Measurements from ENCODE around the gene BLCAP. TPM values are rescaled to one million over a fixed set of nuclear protein-coding genes. Genes with fewer than 3 reads are reported as not detected.
"Not testable (repeated sequence)": the region's sequence is repeated elsewhere in the genome, so short reads cannot be mapped to it uniquely, and the experiment has no call there.

The BLCAP gene
- total RNA-seq, 1 donor from 2014 or later: 42.7 TPM

DNA sequence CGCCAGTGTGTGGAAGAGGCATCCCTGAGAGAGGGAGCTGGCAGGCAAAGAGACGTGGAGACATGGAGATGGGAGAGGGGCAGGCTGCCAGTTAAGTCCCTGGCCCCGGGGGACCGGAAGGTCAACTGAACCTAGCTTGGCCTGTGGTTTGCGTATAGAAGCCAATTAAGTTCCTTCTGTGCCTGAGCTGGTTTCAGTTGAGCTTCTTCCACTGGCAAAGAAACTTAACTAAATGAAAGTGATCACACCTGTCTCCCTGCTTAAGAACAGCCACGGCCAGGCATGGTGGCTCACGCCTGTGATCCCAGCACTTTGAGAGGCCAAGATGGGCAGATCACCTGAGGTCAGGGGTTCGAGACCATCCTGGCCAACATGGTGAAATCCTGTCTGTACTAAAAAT, 33.4 kb downstream of the BLCAP start:
- H3K4me3 Mint-ChIP-seq (ENCODE audit: low read depth): no peak overlapping the region
- peaks cover 2% of the 10 kb centered on the region for H3K36me3 Mint-ChIP-seq (ENCODE audit: insufficient read depth)
- no peak overlapping the region for H3K27ac Mint-ChIP-seq
- H3K9me3 Mint-ChIP-seq (ENCODE audit: low read depth): no peaks in the 10 kb centered on the region
- peaks cover 6% of the 10 kb centered on the region for H3K4me1 Mint-ChIP-seq (ENCODE audit: low read depth)
- TF ChIP-seq, protein P1, sequence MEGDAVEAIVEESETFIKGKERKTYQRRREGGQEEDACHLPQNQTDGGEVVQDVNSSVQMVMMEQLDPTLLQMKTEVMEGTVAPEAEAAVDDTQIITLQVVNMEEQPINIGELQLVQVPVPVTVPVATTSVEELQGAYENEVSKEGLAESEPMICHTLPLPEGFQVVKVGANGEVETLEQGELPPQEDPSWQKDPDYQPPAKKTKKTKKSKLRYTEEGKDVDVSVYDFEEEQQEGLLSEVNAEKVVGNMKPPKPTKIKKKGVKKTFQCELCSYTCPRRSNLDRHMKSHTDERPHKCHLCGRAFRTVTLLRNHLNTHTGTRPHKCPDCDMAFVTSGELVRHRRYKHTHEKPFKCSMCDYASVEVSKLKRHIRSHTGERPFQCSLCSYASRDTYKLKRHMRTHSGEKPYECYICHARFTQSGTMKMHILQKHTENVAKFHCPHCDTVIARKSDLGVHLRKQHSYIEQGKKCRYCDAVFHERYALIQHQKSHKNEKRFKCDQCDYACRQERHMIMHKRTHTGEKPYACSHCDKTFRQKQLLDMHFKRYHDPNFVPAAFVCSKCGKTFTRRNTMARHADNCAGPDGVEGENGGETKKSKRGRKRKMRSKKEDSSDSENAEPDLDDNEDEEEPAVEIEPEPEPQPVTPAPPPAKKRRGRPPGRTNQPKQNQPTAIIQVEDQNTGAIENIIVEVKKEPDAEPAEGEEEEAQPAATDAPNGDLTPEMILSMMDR (IDR thresholded peaks at IDR 0.05; ENCODE audit: unreplicated experiment): no peak
- H3K27me3 Mint-ChIP-seq: peaks cover 4% of the 10 kb centered on the region
- DNase-seq (ENCODE audit: low spot score, unreplicated experiment): no peak

DNA sequence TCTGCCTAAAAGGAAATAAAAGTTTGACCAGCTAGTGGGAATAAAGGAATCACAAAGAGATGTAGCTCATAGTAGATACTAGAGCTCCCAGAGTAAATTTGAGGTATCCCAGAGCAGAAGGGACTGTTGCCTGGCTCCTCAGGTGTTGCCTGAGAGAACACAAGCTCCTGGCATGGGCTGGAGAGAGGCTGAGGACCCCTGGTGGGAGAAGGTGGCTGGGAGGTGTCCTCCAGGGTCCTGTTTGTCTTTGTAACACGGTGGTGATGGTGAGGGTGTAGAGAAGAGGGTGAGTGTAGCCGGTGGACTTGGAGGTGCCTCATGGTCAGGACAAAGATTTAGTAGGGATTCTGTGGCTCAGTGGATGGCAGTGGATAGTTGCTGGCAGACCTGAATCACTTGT, 34.7 kb downstream of the BLCAP start:
- TF ChIP-seq, protein P1 (IDR thresholded peaks at IDR 0.05; ENCODE audit: unreplicated experiment): no peak
- Mint-ChIP-seq H3K9me3 (ENCODE audit: low read depth) (no peaks in the 10 kb centered on the region), H3K4me1 (ENCODE audit: low read depth) (peaks cover 6% of the 10 kb centered on the region), H3K27me3 (peaks cover 4% of the 10 kb centered on the region), H3K27ac (no peak overlapping the region), H3K36me3 (ENCODE audit: insufficient read depth) (peaks cover 2% of the 10 kb centered on the region), H3K4me3 (ENCODE audit: low read depth) (no peak overlapping the region)
- DNase-seq (ENCODE audit: low spot score, unreplicated experiment): no peak

DNA sequence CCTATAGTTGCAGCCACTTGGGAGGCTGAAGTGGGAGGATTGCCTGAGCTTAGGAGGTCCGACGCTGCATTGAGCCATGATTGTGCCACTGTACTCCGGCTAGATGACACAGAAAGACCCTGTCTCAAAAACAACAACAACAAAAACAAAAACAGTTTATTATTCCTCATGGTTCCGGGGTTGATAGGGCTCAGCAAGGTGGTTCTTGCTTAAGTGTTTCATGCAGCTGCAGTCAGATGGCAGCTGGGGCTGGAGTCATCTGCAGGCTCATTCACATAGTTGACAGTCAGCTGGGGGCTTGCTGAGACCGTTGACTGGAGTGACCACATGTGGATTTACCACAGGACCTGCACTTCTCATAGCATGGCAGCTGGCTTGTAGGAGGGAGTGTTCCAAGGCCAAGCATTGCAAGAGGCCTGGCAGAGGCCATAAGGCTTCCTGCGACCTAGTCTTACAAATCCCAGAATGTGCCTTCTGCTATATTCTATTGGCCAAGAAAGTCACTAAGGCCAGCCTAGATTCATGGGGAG, 35.5 kb downstream of the BLCAP start:
- no peak overlapping the region for H3K27ac Mint-ChIP-seq

DNA sequence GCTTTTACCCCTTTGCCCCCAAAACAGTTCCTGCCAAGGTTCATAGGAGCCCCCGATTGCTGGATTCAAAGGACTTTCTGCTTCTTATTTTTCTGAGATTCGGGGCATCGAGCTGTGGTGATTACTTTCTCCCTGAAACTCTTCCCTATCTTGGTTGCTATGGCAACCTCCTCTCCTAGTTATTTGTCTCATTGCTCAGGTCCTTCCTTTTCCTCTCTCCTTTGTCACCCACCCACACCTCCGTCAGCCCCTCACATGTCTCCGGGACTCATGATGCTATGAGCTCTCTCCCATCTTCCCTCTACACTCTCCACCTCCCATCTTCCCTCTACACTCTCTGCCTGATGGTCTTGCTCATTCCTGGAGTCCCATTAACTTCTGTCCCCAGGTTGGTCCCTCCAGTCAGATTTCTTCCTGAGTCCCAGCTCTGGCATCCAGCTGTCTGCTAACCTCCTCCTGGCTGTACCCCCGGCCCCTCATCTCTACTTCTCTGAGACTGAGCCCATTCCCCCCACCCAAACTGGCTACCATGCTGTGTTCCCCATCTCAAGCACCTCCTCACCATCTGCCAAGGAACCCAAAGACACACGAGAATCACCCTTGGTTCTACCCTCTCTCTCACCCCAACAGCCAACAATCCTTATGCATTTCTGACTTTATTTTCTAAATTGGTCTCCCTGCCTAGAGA, 36.9 kb downstream of the BLCAP start:
- Mint-ChIP-seq H3K4me3 (ENCODE audit: low read depth) (no peak overlapping the region), H3K36me3 (ENCODE audit: insufficient read depth) (no peaks in the 10 kb centered on the region), H3K27ac (no peak overlapping the region), H3K4me1 (ENCODE audit: low read depth) (no peaks in the 10 kb centered on the region), H3K9me3 (ENCODE audit: low read depth) (no peaks in the 10 kb centered on the region), H3K27me3 (peaks cover 5% of the 10 kb centered on the region)
- DNase-seq (ENCODE audit: low spot score, unreplicated experiment): no peak
- TF ChIP-seq, protein P1 (IDR thresholded peaks at IDR 0.05; ENCODE audit: unreplicated experiment): no peak

More for the DNA sequence above, 35.5 kb downstream of the BLCAP start:
- Mint-ChIP-seq H3K4me1 (ENCODE audit: low read depth) (peaks cover 5% of the 10 kb centered on the region), H3K9me3 (ENCODE audit: low read depth) (no peaks in the 10 kb centered on the region), H3K36me3 (ENCODE audit: insufficient read depth) (peaks cover 2% of the 10 kb centered on the region), H3K27me3 (peaks cover 4% of the 10 kb centered on the region), H3K4me3 (ENCODE audit: low read depth) (no peak overlapping the region)
- TF ChIP-seq, protein P1 (IDR thresholded peaks at IDR 0.05; ENCODE audit: unreplicated experiment): no peak
- no peak for DNase-seq (ENCODE audit: low spot score, unreplicated experiment)

DNA sequence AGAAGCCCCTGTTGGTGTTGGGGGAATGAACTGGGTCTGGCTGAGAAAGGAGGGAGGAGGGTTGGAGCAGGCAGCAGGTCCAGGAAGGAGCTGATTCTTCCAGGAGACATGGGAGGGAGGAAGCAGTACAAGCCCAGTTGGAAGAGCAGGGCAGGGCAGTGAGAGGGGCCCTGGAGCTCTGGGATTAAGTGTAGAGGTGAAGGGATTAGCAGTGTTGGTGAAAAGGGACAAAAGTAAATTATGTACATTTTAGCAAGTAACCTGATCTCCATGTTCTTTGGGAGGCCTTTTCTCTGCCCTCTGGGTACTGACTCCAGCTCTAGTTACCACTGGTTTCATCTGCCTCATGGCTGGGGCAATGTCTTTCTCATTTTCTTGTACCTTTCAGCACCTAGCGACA, 41.5 kb downstream of the BLCAP start:
- not testable (repeated sequence) for H3K27ac Mint-ChIP-seq; H3K36me3 Mint-ChIP-seq (ENCODE audit: insufficient read depth); H3K9me3 Mint-ChIP-seq (ENCODE audit: low read depth); H3K27me3 Mint-ChIP-seq; H3K4me3 Mint-ChIP-seq (ENCODE audit: low read depth); H3K4me1 Mint-ChIP-seq (ENCODE audit: low read depth); DNase-seq (ENCODE audit: low spot score, unreplicated experiment)

DNA sequence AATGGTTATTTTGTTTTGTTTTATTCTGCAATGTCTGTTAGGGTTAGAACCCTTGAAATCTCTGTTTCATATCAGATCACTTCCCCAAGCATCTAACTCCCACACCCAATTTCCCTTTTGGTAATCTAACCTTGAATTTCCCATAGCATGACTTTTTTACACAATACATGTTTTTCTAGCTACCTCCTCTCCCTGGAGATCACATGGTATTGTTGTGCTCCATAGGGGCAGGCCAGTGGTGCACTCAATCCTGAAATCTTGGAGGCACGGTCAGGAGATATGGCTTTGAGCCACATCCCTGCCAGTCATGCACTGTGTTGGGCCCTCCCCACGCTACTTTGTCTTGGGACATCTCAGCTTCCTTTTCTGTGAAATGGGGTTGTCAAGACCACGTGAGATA, 43.3 kb downstream of the BLCAP start:
- H3K27me3 Mint-ChIP-seq: peaks cover 16% of the 10 kb centered on the region
- no peaks in the 10 kb centered on the region for H3K4me1 Mint-ChIP-seq (ENCODE audit: low read depth)
- H3K27ac Mint-ChIP-seq: no peak overlapping the region
- H3K4me3 Mint-ChIP-seq (ENCODE audit: low read depth): no peak overlapping the region
- no peaks in the 10 kb centered on the region for H3K36me3 Mint-ChIP-seq (ENCODE audit: insufficient read depth)
- TF ChIP-seq, protein P1 (IDR thresholded peaks at IDR 0.05; ENCODE audit: unreplicated experiment): no peak
- H3K9me3 Mint-ChIP-seq (ENCODE audit: low read depth): no peaks in the 10 kb centered on the region
- no peak for DNase-seq (ENCODE audit: low spot score, unreplicated experiment)
